IPS-15b (cell line): ENCODE measurements around the gene OR7G2.
"Not testable (repeated sequence)": the region's sequence is repeated elsewhere in the genome, so short reads cannot be mapped to it uniquely, and the experiment has no call there.

Source experiments
- H3K27me3 ChIP-seq: one replicate; pipeline ENCODE4 v1.6.1; 2013; ENCODE audit warnings: low read length; ENCODE audit not compliant: control insufficient read depth, insufficient read depth
- H3K36me3 ChIP-seq: one replicate; pipeline ENCODE4 v1.6.1; 2013; ENCODE audit warnings: low read length; ENCODE audit not compliant: control insufficient read depth, insufficient read depth
- H3K4me1 ChIP-seq: one replicate; pipeline ENCODE4 v1.6.1; 2013; ENCODE audit warnings: mild to moderate bottlenecking, low read length; ENCODE audit not compliant: control insufficient read depth, insufficient read depth
- H3K4me3 ChIP-seq: one replicate; pipeline ENCODE4 v1.5.1; 2013; ENCODE audit warnings: low read depth, low read length
- H3K9ac ChIP-seq: one replicate; pipeline ENCODE4 v1.6.1; 2013; ENCODE audit warnings: low read depth, mild to moderate bottlenecking, low read length
- H3K9me3 ChIP-seq: one replicate; pipeline ENCODE4 v1.6.1; 2013; ENCODE audit warnings: mild to moderate bottlenecking, low read length; ENCODE audit not compliant: control insufficient read depth, insufficient read depth

The OR7G2 gene

GRCh38 chr19:9070066-9070465, 37.2 kb downstream of the OR7G2 start:
- H3K9ac ChIP-seq = peak overlapping the region; percentile 5
- peaks cover 4% of the 10 kb centered on the region for H3K4me1 ChIP-seq
- H3K9me3 ChIP-seq = no peaks in the 10 kb centered on the region
- no peaks in the 10 kb centered on the region for H3K36me3 ChIP-seq
- no peak overlapping the region for H3K4me3 ChIP-seq
- no peaks in the 10 kb centered on the region for H3K27me3 ChIP-seq

DNA sequence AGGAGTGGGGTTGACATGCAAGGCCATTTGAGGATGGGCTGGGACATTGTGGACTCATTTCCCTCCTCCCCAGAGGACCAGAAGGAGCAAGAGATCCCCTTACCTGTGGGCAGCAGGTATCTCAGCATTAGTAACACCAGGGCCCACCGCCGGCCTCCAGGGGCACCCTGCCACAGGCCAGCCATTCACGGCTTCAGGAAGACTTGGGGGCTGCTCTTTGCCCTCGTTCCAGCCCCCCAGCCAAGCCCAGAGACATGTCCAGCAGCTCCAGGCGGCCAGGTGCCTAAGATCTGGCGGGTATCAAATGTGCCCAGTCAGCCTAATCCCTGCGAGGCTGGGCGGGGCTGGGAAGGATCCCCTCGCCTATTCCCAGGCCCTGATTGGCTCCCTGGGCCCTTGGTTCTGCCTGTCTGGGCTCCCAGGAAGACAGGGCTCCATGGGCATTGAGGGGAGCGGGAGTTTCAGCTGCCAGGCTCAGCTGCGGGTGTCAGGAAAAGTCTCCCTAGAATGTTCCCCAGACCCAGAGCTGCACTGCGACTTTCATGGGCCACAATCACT, 41.7 kb downstream of the OR7G2 start:
- Histone ChIP-seq H3K4me3 (no peak overlapping the region), H3K9me3 (no peaks in the 10 kb centered on the region), H3K27me3 (no peaks in the 10 kb centered on the region), H3K4me1 (no peaks in the 10 kb centered on the region), H3K9ac (no peak overlapping the region), H3K36me3 (no peaks in the 10 kb centered on the region)

GRCh38 chr19:9061879-9062278, 45.4 kb downstream of the OR7G2 start:
- H3K27me3 ChIP-seq = no peaks in the 10 kb centered on the region
- H3K4me1 ChIP-seq = peaks cover 4% of the 10 kb centered on the region
- H3K4me3 ChIP-seq = no peak overlapping the region
- no peaks in the 10 kb centered on the region for H3K36me3 ChIP-seq
- H3K9ac ChIP-seq = no peak overlapping the region
- H3K9me3 ChIP-seq = no peaks in the 10 kb centered on the region

DNA sequence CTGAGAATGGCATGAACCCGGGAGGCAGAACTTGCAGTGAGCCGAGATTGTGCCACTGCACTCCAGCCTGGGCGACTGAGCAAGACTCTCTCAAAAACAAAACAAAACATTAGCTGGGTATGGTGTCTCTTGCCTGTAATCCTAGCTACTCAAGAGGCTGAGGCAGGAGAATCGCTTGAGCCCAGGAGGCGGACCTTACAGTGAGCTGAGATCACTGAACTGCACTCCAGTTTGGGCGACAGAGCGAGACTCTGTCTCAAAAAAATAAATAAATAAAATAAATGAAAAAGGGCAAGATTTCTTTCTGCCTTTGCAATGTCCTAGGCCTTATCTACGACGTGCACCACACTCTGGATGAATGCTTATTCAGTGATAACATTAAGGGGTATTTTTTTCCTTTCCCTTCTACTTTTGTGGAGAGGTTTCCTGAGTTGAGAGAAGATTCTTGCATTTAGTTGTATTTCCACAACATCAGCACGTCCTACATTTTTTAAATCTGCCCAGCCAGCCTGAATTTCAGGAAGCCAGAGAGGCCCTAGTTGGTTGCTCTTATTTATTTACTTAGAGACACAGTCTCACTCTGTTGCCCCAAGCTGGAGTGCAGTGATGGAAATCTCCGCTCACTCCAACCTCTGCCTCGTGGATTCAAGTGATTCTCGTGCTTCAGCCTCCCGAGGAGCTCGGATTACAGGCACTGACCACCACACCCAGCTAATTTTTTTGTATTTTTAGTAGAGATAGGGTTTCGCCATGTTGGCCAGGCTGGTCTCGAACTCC, 46.5 kb downstream of the OR7G2 start:
- Histone ChIP-seq H3K27me3 (no peaks in the 10 kb centered on the region), H3K9me3 (no peaks in the 10 kb centered on the region), H3K9ac (no peak overlapping the region), H3K4me1 (peaks cover 4% of the 10 kb centered on the region), H3K36me3 (no peaks in the 10 kb centered on the region), H3K4me3 (no peak overlapping the region)

DNA sequence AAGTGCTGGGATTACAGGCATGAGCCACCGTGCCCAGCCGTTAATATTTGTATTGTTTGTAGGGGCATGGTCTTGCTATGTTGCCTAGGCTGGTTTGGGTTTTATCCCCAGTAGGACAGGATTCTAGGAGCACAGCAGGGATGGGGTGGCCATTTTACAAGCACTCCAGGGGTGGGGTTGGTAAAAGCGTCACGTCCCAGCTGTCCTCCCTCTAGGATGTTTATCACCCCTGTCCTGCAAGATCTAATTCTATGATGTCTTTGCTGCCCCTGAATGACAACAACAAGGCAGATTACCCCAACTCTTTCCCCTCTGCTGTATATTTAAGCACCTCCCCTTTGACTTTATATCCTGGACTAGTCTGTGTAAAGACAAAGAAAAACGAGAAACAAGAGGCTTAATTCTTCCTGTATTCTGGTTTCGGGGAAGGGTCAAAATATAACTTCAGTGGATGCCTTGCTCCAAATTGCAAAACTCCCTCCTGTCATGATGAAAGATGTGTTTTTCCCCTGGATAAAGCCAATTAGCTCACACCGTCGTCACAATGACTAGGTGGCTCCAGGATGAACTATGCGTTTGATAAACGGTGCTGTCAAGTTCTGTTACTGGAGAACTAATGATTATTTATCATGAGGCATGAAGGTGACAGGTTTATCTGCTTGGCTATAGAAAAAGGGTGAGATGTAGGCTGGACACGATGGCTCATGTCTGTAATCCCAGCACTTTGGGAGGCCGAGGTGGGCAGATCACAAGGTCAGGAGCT, 48.2 kb downstream of the OR7G2 start:
- Histone ChIP-seq H3K4me3 (no peak overlapping the region), H3K27me3 (no peaks in the 10 kb centered on the region), H3K9ac (no peak overlapping the region), H3K4me1 (peaks cover 4% of the 10 kb centered on the region), H3K36me3 (no peaks in the 10 kb centered on the region), H3K9me3 (no peaks in the 10 kb centered on the region)

GRCh38 chr19:9057505-9058258, 49.6 kb downstream of the OR7G2 start:
- H3K9me3 ChIP-seq = no peaks in the 10 kb centered on the region
- no peaks in the 10 kb centered on the region for H3K36me3 ChIP-seq
- H3K4me3 ChIP-seq = no peak overlapping the region
- H3K4me1 ChIP-seq = peaks cover 4% of the 10 kb centered on the region
- no peak overlapping the region for H3K9ac ChIP-seq
- no peaks in the 10 kb centered on the region for H3K27me3 ChIP-seq

- not testable (repeated sequence) for H3K9ac ChIP-seq, H3K4me1 ChIP-seq, H3K27me3 ChIP-seq
These were observed 51.1 kb downstream of the OR7G2 start for GRCh38 chr19:9056131-9056530.

DNA sequence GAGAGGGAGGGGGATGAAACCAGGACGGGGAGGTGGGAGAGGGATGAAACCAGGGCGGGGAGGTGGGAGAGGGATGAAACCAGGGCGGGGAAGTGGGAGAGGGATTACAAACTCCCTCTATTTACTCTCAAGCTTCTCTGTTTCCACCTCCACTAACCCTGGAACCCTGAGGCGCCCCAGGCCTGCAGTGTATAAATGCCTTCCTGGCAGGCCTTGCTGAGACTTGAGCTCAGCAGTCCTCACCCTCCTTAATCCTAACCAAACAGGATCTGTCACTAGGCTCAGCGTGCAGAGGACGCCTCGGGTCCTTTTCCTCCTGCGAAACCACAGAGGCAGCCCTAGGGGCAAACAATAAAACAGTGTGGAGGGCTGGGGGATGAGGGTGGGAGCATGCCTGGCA, 52.5 kb downstream of the OR7G2 start:
- Histone ChIP-seq H3K27me3 (no peaks in the 10 kb centered on the region), H3K9me3 (no peaks in the 10 kb centered on the region), H3K36me3 (no peaks in the 10 kb centered on the region), H3K4me3 (peak overlapping the region; percentile 30), H3K4me1 (peaks cover 6% of the 10 kb centered on the region), H3K9ac (peak overlapping the region; percentile 12)

More at GRCh38 chr19:9056131-9056530, 51.1 kb downstream of the OR7G2 start:
- not testable (repeated sequence) for H3K36me3 ChIP-seq, H3K9me3 ChIP-seq, H3K4me3 ChIP-seq

- H3K4me1 ChIP-seq = peaks cover 6% of the 10 kb centered on the region
- H3K4me3 ChIP-seq = peak overlapping the region; percentile 30
- no peak overlapping the region for H3K9ac ChIP-seq
- no peaks in the 10 kb centered on the region for H3K9me3 ChIP-seq
- H3K27me3 ChIP-seq = no peaks in the 10 kb centered on the region
- H3K36me3 ChIP-seq = no peaks in the 10 kb centered on the region
These were observed 53.1 kb downstream of the OR7G2 start for GRCh38 chr19:9054207-9054606.

GRCh38 chr19:9053674-9054073, 53.6 kb downstream of the OR7G2 start:
- H3K9ac ChIP-seq, H3K4me1 ChIP-seq: not testable (repeated sequence)

GRCh38 chr19:9052894-9053293, 54.4 kb downstream of the OR7G2 start:
- Histone ChIP-seq H3K9ac (no peak overlapping the region), H3K9me3 (no peaks in the 10 kb centered on the region), H3K4me1 (peaks cover 3% of the 10 kb centered on the region), H3K27me3 (no peaks in the 10 kb centered on the region), H3K36me3 (no peaks in the 10 kb centered on the region), H3K4me3 (no peak overlapping the region)

More at GRCh38 chr19:9053674-9054073, 53.6 kb downstream of the OR7G2 start:
- H3K27me3 ChIP-seq, H3K36me3 ChIP-seq, H3K9me3 ChIP-seq, H3K4me3 ChIP-seq: not testable (repeated sequence)
